Measurements from ENCODE around the gene VSIG8.

VSIG8 gene

DNA sequence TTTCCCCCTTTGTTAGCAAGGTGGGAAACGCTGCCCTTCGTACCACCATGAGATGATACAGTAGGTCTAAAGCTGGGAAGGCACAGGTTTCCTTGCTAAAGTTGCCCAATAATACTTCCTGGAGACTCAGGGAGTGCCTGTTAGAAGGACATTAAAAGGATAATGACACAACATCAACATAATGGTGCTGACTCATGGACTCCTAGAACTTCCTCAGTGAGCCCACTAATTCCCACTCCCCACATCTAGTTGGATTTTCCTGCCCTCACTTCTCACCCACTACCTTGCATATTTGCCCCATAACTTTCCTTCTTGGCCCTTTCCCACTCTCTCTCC is 20.0 kb upstream of the VSIG8 start:
- DNase-seq: no peak

DNA sequence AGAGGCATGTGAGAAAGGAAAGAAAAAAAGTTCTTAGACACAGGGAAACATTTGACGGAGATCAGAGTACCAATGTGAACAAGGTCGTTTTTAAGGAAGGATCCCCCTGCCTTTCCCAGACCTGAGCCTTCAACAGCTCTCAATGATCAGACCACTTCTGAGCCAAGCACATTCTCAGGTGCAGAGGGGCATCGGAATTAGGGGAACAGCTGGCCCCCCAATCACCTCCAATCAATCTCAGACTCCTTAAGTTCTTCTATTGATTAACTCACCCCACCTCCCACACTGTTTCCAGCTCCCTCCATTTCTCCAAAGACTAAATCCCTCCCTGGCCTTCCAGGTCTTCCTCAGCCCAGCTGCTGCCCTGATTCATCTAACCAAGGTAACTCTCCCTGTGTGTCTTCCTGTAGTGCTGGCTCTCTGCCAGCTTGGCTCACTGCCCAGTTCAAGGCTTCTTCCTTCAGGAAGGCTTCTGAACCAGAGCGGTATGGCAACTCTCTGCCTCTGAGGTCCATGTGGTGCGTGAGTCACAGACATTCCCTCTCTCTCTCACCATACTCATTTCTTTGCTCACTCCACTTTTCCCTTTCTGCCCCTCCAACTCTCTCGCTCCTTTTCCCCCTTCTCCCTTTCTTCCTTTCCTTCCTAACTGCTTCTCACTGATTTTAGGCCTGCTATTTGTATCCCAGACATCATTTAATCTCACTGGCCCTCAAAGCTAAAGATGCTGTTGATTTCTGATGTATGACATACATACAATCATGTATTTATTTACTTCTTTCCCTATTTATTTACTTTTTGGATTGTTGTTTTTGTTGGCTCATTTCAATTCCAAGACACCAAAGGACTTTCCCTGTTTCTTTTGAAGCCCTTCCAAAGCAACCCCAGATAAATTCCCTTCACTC is 19.4 kb upstream of the VSIG8 start:
- DNase-seq: peak; percentile 89

DNA sequence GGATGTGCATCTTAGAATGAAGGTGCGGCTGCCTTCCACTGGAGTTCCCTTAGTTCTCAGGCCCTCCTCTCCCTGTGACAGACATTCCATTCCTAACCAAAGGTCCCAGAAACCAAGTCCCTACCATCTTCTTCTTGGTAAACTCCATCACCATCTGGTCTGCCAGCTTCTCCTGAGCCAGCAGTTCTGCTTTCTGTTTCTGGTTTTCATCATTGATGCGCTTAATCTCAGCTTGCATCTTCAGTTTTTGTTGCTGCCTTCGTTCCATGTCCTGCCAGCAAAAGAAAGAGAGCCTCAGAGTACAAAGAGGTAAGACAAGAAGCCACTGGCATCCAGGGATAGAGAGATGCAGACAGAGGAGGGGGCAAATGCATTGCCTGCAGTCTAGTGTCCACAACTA is 18.0 kb upstream of the VSIG8 start:
- no peak for DNase-seq

DNA sequence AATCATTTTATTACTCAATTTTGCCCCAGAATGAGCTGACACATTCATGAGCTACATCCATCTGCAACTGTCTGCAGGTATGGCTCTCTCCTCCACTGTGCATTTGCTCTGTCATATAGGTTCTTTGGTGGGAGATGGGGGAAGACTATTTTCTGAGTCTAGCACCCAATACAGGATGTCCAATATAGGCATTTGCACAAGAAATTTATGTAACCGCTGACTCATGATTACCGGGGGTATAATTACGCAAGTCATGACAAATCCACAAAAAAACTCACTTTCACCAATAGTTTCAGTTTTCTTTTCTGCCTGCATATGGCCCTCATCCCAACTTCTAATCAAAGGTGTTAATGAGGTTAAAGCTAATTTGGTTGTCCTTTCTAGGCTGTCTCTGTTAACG is 17.5 kb upstream of the VSIG8 start:
- no peak for DNase-seq

DNA sequence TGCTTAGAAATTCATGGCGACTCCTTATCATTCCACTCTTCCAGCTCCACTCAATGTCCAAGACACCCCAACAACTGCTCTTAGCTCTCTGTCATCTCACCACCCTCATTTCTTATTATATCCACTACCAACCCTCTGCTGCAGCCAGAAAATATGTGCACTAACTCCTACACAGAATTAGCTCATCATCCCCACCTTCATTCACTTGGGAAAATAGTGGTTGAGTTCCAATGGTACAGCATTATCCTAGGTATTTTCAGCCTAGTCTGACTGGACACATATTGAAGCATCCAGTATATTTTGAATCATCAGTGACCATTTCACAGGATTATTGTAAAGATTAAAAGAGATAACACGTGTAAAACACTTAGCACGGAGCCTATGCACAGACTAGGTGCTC is 16.7 kb upstream of the VSIG8 start:
- no peak for DNase-seq

DNA sequence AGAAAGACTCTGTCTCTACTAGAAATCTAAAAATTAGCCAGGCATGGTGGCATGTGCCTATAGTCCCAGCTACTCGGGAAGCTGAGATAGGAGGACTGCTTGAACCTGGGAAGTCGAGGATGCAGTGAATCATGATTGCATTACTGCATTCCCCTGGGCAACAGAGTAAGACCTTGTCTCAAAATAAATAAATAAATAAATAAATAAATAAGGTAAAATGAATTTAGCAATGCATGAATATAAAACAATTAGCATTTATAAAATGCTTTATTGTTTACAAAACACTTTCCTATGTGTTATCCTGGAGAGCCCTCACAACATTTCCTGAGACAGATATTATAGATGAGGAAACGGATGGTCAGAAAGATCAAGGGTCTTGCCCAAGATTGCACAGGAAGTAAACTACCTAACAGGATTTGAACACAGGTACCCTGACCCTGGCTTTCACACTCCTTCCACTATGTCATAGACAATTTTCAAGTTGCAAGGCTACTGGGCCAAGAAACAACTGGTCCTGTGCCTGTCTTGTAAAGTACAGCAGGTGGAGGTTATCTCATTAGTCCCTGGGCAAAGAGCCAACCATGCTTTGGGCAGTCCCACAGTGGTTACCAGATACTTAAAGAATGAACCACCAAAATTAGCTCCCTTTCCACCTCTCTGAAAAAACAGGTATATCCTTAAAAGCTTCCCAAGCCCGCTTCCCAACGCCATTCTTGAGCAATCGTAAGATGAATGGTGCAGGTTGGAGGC is 15.4 kb upstream of the VSIG8 start:
- no peak for DNase-seq

DNA sequence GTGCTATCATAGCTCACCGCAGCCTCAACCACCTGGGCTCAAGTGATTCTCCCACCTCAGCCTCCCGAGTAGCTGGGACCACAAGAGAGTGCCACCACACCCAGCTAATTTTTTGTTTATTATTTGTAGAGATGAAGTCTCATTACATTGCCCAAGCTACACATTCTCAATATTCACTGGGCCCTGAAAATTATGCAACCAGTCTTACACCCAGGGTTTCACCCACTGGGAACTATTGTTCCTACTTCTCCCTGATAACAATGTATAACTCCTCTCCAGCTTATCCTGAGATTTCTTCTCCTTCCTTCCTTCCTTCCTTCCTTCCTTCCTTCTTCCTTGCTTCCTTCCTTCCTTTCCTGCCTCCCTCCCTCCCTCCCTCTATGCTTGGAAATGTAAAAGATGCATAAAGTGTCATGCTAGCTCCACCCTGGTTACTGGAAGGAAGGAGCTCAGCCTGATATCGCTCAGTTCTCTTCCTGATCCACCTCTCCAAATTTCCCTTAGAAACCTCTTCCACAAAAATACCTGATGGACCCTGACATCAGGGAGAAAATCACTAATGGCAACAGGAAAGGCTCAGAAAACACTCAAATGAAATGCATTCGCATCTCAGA is 11.2 kb upstream of the VSIG8 start:
- no peak for DNase-seq

DNA sequence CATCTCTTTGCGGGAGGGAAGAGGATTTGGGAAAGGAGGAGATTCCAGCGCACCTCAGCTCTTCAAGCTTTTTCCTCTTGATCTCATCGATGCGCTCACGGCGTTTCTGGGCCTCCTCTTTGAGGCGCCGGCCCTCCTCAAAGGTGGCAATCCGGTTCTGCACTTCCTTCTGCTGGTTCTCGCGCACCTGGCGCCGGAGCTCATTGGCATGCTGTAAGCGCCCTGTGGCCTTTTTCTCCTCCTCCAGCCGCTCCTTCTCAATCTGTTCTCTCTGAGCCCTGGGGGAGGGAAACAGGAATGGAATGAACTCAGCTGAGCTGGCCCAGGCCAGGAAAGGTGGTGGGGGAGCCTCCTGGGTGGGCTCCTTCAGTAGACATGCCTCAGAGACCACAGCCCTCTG is 10.4 kb upstream of the VSIG8 start:
- DNase-seq: no peak

DNA sequence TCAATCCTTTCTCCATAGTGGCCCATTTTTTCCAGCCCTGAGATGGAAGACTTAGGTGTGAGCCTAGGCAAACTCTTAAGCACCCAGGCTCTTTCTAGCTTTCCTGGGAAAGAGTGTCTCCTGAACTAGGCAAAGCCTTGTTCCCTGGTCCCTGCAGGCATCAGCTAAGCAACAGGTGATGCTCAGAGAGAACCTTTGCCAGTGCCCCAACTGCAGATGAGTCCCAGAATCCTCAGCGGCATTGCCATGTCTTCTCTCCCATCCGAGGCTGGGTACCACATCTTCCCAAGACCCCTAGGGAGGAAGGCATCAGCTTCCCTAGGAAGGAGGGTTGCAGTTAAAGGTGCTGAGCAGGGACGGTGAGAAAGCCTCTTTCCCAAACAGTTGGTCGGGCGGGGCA is 8.2 kb upstream of the VSIG8 start:
- DNase-seq: no peak

DNA sequence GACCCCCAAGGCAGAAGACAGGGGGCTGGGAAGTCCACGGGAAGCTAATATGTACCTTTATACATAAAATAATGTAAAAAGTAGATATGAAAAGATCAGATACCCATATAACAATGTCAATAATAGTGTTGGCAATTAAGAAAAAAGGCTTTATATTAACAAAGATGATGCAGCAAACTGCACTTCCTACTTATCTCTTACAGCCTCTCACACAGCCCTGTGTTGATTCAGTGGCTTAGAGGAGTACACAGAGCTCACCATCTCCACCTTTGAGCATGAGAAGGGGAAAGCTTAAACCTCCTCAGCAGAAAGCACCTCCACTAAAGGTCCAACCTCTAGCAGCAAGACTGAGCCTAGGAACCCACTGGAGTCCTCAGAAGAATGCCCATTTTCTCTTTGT is 7.2 kb upstream of the VSIG8 start:
- no peak for DNase-seq

DNA sequence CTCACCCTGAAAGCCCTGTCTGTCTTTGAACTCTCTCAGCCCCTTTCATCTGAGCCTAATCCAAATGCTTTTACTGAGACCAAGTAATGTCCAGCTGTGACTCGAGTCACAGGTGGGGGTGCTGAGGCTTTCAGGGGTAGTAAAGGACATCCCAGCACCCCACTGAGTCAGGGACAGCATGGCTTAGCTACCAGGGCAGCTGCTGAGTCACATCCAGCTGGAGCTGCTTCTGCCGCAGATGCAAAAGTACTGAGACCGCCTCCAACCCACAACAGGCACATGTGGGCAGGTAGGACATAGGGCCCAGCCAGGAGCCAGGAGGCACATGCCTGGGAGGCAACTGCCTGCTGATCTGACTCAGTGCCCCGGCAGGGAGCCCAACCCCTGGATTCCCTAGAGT is 6.7 kb upstream of the VSIG8 start:
- DNase-seq: peak; percentile 51

DNA sequence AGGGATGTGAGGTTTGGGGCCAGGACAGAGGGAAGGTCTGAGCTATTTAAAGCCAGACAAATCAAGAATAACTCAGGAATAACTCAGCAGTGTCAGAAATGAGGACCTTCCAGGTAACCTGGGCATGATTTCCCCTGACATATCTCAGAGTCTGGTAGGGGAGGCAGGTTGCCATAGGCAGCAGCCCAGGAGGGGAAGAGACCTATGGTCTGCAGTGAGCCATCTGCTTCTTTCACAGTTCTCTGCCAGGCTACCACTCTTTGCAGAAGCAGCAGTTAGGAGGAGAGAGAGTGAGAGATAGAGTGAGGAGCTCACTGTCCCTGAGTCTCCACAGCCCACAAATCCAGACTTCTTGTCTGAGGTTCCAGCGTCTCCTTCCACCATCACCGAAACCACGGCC is 6.3 kb upstream of the VSIG8 start:
- no peak for DNase-seq

DNA sequence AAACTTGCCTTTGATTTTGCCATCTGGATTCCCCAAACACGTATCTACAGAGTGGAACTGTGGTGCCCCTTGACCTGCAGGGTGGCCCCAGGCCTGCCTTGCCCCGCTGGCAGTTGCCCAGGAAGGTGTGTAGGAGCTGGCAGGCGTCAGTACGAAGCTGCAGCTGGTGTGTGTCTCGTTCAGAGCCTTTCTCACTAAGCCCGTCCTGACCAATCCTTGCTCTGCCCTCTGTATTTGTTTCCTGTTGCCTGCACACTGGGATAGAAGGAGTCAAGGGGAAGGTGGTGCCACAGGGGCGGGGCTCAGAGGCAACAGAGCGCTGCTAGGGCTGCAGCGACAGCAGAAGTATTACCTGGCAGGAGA is 5.2 kb upstream of the VSIG8 start:
- DNase-seq: peak; percentile 92

DNA sequence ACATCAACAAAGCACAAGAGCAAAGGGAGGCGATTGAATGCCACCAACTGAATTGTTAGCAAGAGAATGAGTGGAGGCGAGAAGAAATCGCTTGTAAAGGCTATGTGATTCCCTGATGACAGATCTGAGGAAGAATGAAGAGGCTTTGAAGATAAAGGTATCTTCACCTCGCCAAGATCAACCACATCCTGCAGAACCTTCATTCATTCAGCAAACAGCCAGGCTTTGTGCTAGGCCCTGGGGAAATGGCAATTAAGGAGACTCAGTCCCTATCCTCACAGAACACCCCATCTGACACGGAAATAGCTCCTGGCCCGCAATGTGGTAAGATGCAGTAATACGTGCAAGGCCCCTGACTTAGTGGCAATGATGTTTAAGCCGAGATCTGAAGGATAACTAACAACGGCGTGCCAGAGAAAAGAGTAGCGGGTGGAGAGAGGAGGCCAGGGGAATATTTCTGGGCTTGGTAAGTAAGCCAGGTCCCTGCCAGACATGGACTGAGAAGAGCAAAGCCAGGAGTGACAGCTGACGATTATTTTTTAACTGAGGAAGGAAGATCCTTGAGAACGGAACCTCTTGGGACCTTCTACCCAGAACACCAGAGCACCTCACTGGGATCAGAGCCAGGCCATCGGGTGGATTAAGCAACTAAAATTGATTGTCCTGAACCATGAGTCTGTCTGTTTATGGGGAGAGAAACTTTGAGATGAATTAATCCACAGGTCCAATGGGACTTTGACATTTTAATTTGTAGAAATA is 4.6 kb upstream of the VSIG8 start:
- DNase-seq: no peak

DNA sequence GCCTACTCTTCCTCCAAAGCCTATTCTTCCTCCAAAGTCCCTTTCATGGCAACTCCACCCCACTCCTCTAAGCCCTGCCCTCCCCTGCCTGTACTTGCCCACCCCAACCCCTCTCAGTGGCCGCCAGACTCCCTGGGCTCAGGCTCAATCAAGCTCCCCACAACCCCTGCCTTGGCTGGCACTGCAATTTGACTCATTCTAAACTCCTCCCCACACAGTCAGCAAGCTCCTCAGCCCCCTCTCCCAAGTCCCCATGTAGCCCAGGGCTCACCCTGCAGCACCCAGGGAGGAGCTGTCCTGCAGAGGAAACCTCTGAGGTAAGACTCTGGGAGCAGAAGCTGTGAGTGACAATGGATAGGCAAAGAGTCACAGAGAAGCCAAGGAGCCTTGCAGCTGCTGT is 3.6 kb upstream of the VSIG8 start:
- no peak for DNase-seq

DNA sequence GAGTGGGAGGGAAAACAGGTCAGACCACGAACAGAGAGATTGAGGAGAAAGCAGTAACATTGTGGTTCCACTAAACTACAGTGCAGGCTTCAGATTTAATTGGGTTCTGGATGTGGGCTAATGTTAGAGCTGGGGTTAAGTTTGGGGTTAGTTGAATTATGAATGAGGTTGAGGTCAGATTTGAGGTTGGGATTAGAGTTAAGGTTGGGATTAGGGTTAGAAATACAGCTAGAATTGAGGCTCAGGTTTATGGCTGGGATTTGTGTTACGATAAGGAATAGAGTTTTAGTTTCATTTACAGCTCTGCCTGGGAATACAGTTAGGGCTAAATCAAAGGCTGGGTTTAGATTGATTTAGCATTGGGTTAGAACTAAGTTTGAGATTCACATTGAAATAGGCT is 1.8 kb upstream of the VSIG8 start:
- DNase-seq: no peak

DNA sequence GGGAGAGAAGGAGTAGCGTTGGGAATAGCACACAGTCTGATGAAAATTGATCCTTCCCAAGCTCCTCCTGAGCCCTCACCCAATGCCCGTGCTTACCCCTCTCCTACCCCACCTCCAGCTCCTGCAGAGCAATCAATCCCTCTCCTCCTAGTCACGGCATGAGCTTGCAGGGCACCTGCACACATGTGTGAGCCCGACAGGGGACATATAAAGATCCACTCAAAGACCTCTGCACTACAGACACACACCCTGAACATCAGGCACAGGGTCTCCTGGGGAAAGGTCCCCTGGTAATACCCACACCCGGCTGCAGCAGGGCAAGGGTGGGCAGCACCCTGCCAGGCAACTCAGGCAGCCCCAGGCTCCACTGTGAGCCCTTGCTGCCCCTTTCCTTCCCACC is 426 bp downstream of the VSIG8 start:
- DNase-seq: no peak

DNA sequence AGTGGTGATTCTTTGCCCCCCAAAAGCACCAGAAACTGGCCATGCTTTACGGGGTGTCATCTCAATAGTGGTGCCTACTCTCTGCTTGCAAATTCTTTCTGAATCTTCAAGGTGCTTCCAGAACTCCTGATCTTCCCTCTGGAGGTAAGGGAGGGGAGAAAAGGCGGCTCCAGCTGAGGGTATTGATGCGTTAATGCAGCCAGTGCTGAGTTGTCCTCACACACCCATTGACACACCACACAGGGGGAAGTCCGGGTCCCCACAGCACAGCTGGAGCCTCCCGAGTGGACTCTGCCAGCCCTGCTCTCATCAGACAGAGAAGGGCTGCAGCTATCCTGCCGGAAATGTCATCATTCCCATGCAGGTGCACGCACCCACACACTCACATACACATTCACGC is 1.2 kb downstream of the VSIG8 start:
- DNase-seq: no peak

DNA sequence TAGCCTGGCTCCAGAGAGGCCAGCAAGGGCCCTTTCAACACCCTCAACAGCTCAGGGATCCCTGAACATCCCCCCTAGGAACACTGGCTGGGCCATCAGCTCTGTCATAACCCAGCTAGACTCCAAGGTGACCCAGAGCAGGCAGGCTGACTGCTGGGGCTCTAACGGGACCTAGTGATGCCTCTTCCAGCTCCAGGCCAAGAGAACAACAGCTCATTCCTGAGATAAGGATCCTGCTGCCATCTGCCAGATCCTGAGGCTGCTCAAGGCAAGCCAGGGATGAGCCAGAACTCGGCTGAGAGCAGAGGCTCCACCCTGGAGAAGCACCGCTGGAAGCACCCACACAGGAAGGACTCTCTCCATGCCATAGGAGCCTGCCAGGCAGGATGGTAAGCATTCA is 2.0 kb downstream of the VSIG8 start:
- no peak for DNase-seq

DNA sequence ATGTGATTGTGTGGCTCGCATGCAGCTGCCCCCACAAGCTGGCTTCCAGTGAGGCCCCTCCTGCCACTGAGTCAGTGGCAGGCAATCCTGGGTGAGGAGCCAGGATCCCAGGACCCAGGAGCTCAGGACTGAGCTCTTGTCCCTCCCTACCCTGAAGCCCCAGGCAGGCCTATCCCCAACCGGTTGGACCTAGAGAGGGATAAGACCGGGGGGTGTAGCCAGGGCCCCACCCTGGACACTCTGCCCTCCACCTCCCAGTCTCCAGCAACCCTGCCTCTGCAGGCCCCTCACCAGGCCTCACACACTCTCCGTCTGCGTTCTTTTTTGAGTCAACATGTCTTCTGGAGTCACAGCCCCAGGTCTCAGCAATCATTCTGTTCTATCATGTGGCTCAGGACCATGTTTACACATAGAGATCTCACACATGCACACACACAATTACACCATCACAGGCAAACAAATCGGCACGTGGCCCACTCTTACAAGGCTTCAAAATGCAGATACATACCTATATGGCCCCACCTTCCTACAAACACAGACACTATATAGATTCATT is 2.6 kb downstream of the VSIG8 start:
- DNase-seq: no peak

DNA sequence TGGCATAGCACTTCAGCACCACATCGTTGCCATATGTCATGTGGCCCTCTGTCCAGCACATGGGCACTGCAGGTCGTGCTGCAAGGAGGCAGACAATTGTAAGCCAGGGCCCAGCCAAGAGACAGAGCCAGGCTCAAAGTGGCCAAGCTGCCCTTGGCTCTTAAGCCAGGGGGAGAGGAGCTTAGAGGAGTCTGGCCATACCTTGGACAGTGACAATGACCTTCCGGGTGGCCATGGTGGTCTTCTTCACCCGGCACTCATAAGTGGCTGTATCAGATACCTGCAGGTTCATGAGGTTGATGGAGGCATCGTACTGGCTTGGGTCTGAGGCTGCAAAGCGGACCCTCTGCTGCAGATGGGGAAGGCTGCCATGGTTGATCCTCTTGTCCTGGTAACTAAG is 4.6 kb downstream of the VSIG8 start:
- DNase-seq: no peak

DNA sequence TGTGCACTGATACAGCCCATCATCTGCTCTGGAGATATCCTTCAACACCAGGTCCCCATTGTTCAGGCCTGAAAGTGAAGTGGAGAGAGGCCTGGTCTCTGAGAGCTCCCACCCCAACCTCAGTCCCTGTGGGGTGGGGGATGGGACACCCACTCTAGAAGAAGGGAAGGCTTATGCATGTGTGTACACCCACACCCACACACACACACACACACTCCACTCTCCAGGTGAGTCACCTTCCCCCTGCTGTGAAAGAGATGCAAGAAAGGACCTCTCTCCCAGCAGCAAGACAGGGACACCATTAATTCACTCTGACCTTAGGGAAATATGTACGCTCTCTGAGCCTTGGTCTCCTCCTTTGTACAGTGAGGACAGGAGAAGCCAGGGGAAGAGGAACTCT is 5.9 kb downstream of the VSIG8 start:
- no peak for DNase-seq

DNA sequence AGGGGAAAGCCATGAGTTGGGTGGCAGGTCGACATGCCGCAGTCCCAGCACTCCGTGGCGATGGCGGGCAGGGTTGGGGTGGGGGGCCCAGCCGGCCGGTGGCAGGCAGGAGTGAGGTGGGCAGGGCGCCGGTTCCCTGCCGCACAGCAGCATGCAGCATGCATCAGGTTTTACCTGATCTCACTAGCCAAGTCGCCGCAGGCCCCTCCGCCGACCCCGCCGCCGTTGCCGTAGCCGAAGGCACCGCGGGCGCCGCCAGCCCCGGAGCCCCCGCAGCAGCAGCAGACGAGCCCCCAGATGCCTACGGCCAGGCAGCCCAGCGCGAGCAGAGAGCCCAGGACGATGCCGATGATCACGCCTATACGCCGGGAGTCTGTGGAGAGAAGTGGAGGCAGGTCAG is 6.7 kb downstream of the VSIG8 start:
- no peak for DNase-seq

Measured in NCI-H510A (cell line).